GM19351 (cell line): Measurements from ENCODE around the gene KIF26A.

Source experiments
- ATAC-seq: cut with Tn5 transposase; IDR thresholded peaks from one replicate; pipeline ENCODE4 v1.9.1; 2021; ENCODE audit warnings: mild to moderate bottlenecking, moderate library complexity; ENCODE audit not compliant: unreplicated experiment

The KIF26A gene

DNA sequence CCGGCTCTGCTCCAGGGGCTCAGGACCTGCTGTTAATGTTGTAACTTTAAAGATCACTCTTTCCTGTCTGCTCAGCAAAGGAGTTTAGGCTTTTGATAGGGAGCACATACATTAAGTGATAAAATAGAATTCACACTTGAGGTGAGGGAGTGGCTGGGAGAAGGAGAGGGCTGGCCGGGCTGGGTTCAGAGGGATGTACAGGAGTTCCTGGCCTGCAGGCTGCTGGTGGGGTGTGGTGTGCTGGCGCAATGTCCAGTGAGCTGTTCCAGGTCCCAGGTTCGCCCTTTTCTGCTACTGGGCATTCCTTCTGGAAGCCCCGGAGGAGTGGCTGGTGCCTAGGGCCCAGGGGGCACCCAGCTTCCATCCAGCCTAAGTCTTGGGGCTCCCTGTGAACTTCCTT is 17.8 kb downstream of the KIF26A start:
- ATAC-seq: no peak

GRCh38 chr14:104157016-104157928 is 18.9 kb downstream of the KIF26A start:
- no peak for ATAC-seq

GRCh38 chr14:104158827-104159798 is 20.7 kb downstream of the KIF26A start:
- no peak for ATAC-seq

- ATAC-seq: no peak
Observed at GRCh38 chr14:104159990-104160389, 21.6 kb downstream of the KIF26A start.

DNA sequence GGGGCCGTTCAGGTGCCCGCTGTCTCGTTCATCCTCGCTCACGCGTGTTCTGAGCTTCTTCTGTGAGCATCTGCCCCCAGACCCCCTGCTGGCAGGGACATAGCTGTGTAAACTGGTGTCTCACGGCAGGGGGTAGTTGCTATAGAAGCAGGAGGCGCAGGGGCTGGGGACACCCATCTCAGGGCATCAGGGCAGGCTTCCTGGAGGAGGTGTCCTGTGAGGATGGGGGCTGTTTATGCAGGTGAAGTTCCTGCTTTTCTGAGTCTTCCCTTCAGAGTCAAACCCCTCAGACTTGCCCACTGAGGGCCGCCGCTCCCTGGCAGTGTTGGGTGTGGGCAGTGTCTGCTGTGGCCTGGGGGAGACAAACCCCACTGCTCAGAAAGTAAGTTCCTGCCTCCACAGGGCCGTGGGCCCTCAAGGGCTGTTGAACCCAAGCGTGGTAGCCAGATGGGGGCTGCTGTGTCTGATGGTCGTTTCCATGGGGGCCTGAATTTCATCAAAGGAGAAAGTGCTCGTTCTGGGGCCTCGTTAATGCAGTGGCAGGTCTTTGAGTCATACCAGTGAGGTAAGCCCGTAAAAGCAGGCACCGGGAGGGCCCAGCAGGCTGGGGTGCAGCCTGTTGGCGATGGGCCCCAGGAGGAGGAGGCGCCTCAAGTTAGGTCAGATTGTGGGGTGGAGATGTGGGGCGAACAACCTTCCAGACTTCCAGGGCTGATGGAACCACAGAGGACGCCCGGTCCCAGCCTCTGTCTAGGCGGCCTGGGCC is 23.4 kb downstream of the KIF26A start:
- no peak for ATAC-seq

DNA sequence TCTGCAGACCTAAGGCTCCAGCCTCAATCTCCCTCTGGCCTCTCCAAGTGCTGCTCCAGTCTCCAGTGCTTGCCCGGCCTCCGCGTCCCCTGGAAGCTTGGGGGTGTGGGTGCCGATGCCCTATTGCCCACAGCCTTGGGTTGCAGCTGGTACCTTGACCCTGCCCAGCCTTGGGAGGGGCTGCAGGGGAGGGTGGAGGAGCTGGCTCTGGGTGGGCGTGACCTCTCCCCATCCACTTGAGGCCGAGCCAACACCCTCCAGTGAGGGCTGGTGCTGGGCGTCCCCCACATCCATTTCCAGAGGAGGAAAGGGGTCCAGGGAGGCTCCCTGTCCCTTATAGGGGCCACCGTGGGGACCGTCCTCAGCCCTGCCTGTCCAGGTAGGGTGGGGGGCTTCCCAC is 24.1 kb downstream of the KIF26A start:
- ATAC-seq: no peak

DNA sequence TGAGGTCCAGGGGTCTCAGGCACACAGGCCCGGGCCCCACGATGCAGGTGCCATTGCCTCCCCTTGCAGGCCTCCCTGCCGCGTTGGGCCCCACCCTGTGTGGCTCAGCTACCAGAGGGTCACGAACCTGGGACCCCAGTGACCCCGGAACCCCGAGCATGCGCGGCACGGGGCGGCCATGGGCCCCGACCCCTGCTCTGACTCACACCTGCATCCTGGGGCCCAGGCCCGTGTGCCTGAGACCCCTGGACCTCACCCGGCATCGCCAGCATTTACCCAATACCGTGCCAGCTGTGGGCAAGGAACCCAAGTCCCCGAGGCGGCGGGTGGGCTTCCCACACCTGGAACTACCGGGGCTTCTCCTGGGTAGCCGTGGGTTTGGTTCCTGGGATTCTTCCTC is 25.2 kb downstream of the KIF26A start:
- no peak for ATAC-seq

DNA sequence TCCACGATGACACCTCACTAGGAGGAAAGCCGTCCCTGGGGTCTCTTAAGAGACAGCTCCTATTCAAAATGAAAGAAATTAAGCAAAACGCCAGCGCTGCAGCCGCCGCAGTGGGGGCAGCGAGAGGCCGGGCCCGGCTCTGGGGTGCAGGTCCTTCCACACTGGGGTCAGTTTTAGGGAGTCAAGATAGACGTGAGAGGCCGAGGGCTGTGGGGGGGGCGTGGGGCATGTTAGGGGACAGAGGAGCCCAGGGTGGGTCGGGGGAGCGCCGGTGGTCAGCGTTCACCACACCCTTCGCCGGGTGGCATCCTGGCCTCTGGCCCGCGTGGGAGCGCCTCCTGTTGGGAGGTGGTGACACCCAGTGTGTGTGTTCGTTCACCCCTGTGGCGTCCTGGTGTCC is 25.7 kb downstream of the KIF26A start:
- ATAC-seq: no peak

GRCh38 chr14:104164512-104164911 is 26.1 kb downstream of the KIF26A start:
- no peak for ATAC-seq

DNA sequence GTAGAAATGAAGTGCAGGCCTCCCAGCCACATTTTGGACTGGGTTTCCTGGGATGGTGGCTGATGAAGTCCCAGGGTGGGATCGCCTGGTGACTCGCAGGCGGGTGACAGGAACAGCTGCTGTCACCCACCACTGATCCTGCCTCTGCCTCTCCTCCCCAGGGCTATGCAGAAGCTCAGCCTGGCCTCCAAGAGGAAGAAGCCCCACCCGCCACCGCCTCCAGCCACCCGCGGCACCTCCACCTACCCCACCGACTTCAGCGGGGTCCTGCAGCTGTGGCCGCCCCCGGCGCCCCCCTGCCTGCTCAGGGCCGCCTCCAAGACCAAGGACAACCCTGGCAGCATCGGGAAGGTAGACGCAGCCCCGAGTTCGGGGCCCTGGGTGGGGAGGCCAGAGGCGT is 28.3 kb downstream of the KIF26A start:
- no peak for ATAC-seq

DNA sequence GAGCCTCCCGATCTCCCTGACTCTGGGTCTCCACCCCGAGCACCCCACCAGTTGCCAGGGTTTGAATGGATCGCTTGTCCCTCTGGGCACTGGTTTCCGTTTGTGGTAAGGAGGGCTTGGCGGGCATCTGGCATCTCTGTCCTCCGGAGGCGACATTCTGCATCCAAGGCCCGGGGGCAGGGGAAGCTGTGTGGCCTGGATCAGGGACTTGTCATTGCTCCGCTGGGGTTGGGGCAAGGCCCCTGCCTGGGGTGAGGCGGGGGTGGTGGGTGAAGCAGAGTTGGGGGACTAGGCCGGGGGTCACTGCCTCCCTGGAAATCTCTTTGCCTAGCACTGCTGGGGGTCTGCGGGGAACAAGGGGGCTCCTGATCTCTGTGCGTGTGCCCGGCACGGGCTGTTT is 30.2 kb downstream of the KIF26A start:
- no peak for ATAC-seq

GRCh38 chr14:104169005-104169698 is 30.8 kb downstream of the KIF26A start:
- ATAC-seq: no peak

DNA sequence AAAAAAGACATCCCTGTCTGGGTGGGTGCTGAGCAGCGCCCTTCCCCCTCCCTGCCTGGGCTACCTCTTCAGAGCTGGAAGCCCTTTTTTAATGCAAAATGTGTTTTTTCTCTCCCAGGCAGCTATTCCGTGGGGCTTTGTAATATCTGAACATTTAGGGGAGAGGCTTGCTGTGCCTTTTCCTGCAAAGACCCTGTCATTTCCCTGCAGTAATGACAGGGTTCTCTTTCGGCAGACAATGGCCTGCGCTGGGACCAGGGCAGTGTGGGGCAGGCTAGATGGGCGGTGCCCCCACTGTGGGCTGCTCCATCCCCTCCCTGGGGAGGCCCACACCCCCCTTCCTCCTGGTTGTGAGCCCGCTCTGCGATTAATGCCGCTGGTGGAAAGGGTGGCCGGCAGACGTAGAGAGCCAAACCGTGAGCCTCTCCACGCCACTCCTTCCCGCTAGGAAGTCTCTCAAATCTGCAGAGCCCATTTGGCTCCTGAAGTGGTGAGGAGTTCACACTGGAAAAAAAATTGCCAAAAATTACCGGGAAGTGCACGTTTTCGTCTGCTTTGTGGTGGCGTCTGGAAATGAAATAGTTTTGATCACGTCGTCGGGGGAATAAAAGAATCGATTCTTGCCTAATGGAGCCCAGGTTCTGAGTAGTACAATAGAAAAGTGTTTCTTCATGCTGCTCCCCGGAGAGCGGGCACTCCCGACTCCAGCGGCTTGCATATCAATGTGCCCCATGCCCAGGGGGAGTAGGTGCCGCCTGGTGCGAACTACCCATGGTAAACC is 31.5 kb downstream of the KIF26A start:
- no peak for ATAC-seq

- ATAC-seq: no peak
Observed at GRCh38 chr14:104171029-104171697, 32.8 kb downstream of the KIF26A start.

GRCh38 chr14:104171895-104172294 is 33.5 kb downstream of the KIF26A start:
- no peak for ATAC-seq

DNA sequence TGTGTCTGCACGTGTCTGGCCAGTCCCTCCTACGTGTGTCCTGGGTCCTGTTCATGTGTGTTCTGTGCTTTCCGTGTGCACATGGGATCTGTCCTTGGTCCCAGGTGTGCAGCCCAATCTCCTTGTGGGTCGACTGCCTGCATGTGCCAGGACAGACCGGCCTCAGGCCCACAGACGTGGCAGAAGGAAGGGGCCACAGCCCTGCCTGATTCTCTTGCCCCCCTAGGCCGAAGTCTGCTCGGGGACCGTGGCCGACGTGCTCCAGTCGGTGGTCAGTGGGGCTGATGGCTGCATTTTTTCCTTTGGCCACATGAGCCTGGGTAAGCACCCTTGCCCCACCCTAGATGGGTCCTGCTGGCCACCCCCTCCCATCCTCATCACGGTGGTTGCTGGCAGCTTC is 34.0 kb downstream of the KIF26A start:
- ATAC-seq: no peak

DNA sequence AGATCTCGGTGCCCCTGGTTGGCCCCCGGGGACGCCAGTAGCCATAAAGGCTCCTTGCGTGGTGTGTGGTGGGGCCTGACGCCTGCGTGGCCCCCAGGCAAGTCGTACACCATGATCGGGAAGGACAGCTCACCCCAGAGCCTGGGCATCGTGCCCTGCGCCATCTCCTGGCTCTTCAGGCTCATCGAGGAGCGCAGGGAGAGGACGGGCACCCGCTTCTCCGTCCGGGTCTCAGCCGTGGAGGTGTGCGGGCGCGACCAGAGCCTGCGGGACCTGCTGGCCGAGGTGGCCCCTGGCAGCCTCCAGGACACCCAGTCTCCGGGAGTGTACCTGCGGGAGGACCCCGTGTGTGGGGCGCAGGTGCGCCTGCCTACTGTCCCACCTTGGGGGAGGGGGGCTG is 34.5 kb downstream of the KIF26A start:
- ATAC-seq: no peak

GRCh38 chr14:104174051-104174450 is 35.7 kb downstream of the KIF26A start:
- no peak for ATAC-seq

- no peak for ATAC-seq
Observed at GRCh38 chr14:104175041-104175440, 36.7 kb downstream of the KIF26A start.
